Sigmoid colon (tissue), 7 donors: Measurements from ENCODE around the gene ZNF280B. TPM values are rescaled to one million over a fixed set of nuclear protein-coding genes. Genes with fewer than 3 reads are reported as not detected.
"Not testable (repeated sequence)": the region's sequence is repeated elsewhere in the genome, so short reads cannot be mapped to it uniquely, and the experiment has no call there.

Experiments
- DNase-seq: peaks from one replicate; pipeline ENCODE4 v3.0.0-alpha.2; 2019
- H3K27ac ChIP-seq, 4 donors: fragments of 200-600 bp; sonication (generic); one replicate each; pipeline ENCODE4 v1.5.1; 2016 to 2019; ENCODE audit warnings: mild to moderate bottlenecking in 1 of 4
- H3K27me3 ChIP-seq, 3 donors: fragments of 200-600 bp; sonication (generic); one replicate each; pipeline ENCODE4 v1.5.1; 2019; ENCODE audit warnings: mild to moderate bottlenecking in 1 of 3
- H3K36me3 ChIP-seq, 4 donors: fragments of 200-600 bp; sonication (generic); one replicate each; pipeline ENCODE4 v1.5.1; 2016 to 2019
- H3K4me1 ChIP-seq, 4 donors: fragments of 200-600 bp; sonication (generic); one replicate each; pipeline ENCODE4 v1.5.1; 2017 to 2019
- H3K4me3 ChIP-seq, 4 donors: fragments of 200-600 bp; sonication (generic); one replicate each; pipeline ENCODE4 v1.5.1; 2017 to 2019; ENCODE audit warnings: mild to moderate bottlenecking in 2 of 4, moderate library complexity in 1 of 4
- H3K9me3 ChIP-seq, 4 donors: fragments of 200-600 bp in 3 of 4; sonication (generic) in 3 of 4; one replicate each; pipeline versions ENCODE4 v1.5.1 to v1.6.1; 2013 to 2019
- EP300 ChIP-seq, 4 donors: sonication (generic); formaldehyde crosslinking; IDR thresholded peaks; one replicate each; pipeline ENCODE4 v1.6.1; 2017; ENCODE audit warnings: antibody characterized with exemption in 4 of 4
- POLR2A ChIP-seq, 2 donors: fragments of 450-650 bp; IDR thresholded peaks; one replicate each; pipeline ENCODE4 v1.6.1; 2016; ENCODE audit warnings: antibody characterized with exemption in 2 of 2, mild to moderate bottlenecking in 2 of 2, moderate library complexity in 2 of 2
- POLR2AphosphoS5 ChIP-seq, 4 donors: sonication (generic); formaldehyde crosslinking; IDR thresholded peaks; one replicate each; pipeline ENCODE4 v1.6.1; 2017; ENCODE audit warnings: antibody characterized with exemption in 4 of 4
- WGBS, 2 donors: extraction: QIAGEN DNeasy Blood & Tissue Kit; methylation state at CpG; one replicate each; pipeline ENCODE4 v1.1.7; 2013; 5-methylcytosine and 5-hydroxymethylcytosine counted together
- intact Hi-C: fragments of 100-400 bp; cut with DNase I; formaldehyde crosslinking; loops from one replicate; pipeline ENCODE4 v1.15.1; 2023
- polyA plus RNA-seq, 3 donors: library from polyadenylated mRNA; stranded (reverse); fragments of 200-250 nt; gene quantifications; one replicate each; pipeline ENCODE4 v1.2.3, GENCODE V29; 2013
- total RNA-seq, 4 donors: library from RNA; depleted of rRNA; stranded (reverse); fragments of >200 nt; gene quantifications; one replicate each; pipeline ENCODE4 v1.1.0, GENCODE V29; 2016
- TF ChIP-seq, protein P1 (sequence below), 4 experiments: fragments of 450-650 bp in 3 of 4; fragments of 200-600 bp in 1 of 4; IDR thresholded peaks; one replicate each; pipeline ENCODE4 v1.5.1; 2016 to 2019; ENCODE audit warnings: antibody characterized with exemption in 4 of 4, mild to moderate bottlenecking in 3 of 4, moderate library complexity in 2 of 4
- donor health status: healthy with polysubstance abuse.
- donor health status: Bipolar disorder and iron deficiency.
- donor health status: healthy.

ZNF280B gene
- total and polyA plus RNA-seq, 7 donors: under 0.01 to 1.1 (median 0.41) TPM

GRCh38 chr22:22484023-22484422 is 24.5 kb downstream of the ZNF280B start:
- no peak overlapping the region for H3K27ac ChIP-seq
- no peaks in the 10 kb centered on the region for H3K27me3 ChIP-seq
- no peaks in the 10 kb centered on the region for H3K9me3 ChIP-seq
- no peak for TF ChIP-seq POLR2AphosphoS5 (IDR thresholded peaks at IDR 0.05)
- WGBS, 2 donors: 93 to 95% methylated on average over 11 of the region's 11 CpGs
- no peaks in the 10 kb centered on the region for H3K4me1 ChIP-seq
- H3K4me3 ChIP-seq: no peak overlapping the region
- no peak for DNase-seq
- intact Hi-C loops: no loop called here
- no peaks in the 10 kb centered on the region for H3K36me3 ChIP-seq

DNA sequence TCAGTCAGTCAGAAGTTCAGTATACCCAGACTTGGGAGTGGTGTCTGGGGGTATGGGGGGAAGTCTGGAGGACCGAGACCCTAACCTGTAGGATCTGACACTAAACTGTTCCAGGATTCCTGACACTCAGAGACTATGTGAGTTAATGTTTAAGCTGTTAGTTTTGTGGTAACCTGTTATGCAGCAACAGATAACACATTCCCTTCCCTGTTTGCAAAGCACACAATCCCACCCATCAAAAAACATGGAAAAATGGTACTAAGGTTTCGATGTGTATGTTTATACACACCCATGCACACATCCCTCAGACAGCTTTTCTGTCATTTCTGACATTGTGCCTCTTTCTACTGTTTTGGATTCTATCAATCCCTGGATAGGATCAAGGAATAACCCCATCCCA is 27.6 kb downstream of the ZNF280B start:
- Histone ChIP-seq H3K9me3 (no peaks in the 10 kb centered on the region), H3K36me3 (no peaks in the 10 kb centered on the region), H3K27me3 (no peaks in the 10 kb centered on the region), H3K27ac (no peak overlapping the region), H3K4me1 (no peaks in the 10 kb centered on the region), H3K4me3 (no peak overlapping the region)
- DNase-seq: no peak
- intact Hi-C loops: no loop called here
- 20 to 79% methylated on average over 2 of the region's 2 CpGs for WGBS, 2 donors
- TF ChIP-seq POLR2A (IDR thresholded peaks at IDR 0.05): no peak
- TF ChIP-seq, protein P1, sequence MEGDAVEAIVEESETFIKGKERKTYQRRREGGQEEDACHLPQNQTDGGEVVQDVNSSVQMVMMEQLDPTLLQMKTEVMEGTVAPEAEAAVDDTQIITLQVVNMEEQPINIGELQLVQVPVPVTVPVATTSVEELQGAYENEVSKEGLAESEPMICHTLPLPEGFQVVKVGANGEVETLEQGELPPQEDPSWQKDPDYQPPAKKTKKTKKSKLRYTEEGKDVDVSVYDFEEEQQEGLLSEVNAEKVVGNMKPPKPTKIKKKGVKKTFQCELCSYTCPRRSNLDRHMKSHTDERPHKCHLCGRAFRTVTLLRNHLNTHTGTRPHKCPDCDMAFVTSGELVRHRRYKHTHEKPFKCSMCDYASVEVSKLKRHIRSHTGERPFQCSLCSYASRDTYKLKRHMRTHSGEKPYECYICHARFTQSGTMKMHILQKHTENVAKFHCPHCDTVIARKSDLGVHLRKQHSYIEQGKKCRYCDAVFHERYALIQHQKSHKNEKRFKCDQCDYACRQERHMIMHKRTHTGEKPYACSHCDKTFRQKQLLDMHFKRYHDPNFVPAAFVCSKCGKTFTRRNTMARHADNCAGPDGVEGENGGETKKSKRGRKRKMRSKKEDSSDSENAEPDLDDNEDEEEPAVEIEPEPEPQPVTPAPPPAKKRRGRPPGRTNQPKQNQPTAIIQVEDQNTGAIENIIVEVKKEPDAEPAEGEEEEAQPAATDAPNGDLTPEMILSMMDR (IDR thresholded peaks at IDR 0.05): no peak
- no peak for TF ChIP-seq EP300 (IDR thresholded peaks at IDR 0.05)
- no peak for TF ChIP-seq POLR2AphosphoS5 (IDR thresholded peaks at IDR 0.05)

DNA sequence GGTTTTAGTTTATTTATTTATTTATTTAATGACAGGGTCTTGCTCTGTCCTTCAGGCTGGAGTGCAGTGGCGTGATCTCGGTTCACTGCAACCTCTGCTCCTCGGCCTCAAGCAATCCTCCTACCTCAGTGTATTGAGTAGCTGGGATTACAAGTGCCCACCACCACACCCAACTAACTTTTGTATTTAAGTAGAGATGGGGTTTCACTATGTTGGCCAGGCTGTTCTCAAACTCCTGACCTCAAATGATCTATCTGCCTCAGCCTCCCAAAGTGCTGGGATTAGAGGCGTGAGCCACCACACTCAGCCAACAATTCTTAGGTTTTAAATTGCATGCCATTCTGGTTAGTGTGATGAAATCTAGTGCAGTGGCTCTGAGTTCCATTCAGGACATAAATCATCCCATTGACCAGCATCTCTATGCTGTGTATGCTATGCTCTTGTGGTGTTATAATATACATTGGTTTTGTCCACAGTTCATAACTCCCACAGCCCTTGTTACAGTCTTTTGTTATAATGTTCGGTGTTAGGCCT is 28.5 kb downstream of the ZNF280B start:
- whole genome bisulfite sequencing, 2 donors: 95 to 98% methylated on average over 5 of the region's 5 CpGs
- intact Hi-C loops: no loop called here
- DNase-seq: no peak

DNA sequence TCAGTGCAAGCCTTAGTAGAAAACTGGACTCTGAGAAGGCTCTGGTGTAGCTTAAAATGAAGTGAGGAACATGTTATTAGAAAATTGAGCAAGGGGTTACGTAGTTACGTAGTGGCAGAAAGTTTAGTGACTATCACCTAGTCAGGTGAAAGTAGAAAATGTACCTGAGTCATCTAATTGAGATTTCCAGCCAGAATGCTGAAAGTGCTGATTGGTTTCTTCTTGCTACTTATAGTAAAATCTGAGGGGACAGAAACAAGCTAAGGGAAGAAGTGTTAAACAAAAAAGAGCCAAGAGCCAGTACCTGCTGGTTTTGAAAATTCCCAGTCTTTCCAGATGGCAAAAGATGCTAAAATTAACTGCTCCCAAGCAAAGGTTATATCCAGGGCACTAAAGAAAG is 29.4 kb downstream of the ZNF280B start:
- intact Hi-C loops: no loop called here
- no peaks in the 10 kb centered on the region for H3K36me3 ChIP-seq
- H3K4me1 ChIP-seq: no peaks in the 10 kb centered on the region
- no peak overlapping the region for H3K4me3 ChIP-seq
- H3K9me3 ChIP-seq: no peaks in the 10 kb centered on the region
- no peaks in the 10 kb centered on the region for H3K27me3 ChIP-seq
- no peak overlapping the region for H3K27ac ChIP-seq
- WGBS, 2 donors: 97 to 99% methylated on average over 2 of the region's 2 CpGs
- TF ChIP-seq POLR2A (IDR thresholded peaks at IDR 0.05): no peak
- TF ChIP-seq POLR2AphosphoS5 (IDR thresholded peaks at IDR 0.05): no peak
- no peak for DNase-seq

More for the DNA sequence above, 28.5 kb downstream of the ZNF280B start:
- no peak overlapping the region for H3K4me3 ChIP-seq
- H3K9me3 ChIP-seq: no peaks in the 10 kb centered on the region
- no peak overlapping the region for H3K27ac ChIP-seq
- no peaks in the 10 kb centered on the region for H3K27me3 ChIP-seq
- H3K36me3 ChIP-seq: no peaks in the 10 kb centered on the region
- TF ChIP-seq, protein P1 (IDR thresholded peaks at IDR 0.05): no peak
- TF ChIP-seq POLR2AphosphoS5 (IDR thresholded peaks at IDR 0.05) (no peak), POLR2A (IDR thresholded peaks at IDR 0.05) (no peak), EP300 (IDR thresholded peaks at IDR 0.05) (no peak)
- no peaks in the 10 kb centered on the region for H3K4me1 ChIP-seq

GRCh38 chr22:22478470-22478869 is 30.1 kb downstream of the ZNF280B start:
- no peaks in the 10 kb centered on the region for H3K9me3 ChIP-seq
- no peak for DNase-seq
- H3K4me1 ChIP-seq: no peaks in the 10 kb centered on the region
- intact Hi-C loops: no loop called here
- no peak overlapping the region for H3K4me3 ChIP-seq
- H3K36me3 ChIP-seq: no peaks in the 10 kb centered on the region
- TF ChIP-seq POLR2AphosphoS5 (IDR thresholded peaks at IDR 0.05) (no peak), EP300 (IDR thresholded peaks at IDR 0.05) (no peak)
- no peaks in the 10 kb centered on the region for H3K27me3 ChIP-seq
- no peak overlapping the region for H3K27ac ChIP-seq

- intact Hi-C loops: no loop called here
Observed at GRCh38 chr22:22474733-22475132, 33.8 kb downstream of the ZNF280B start.

GRCh38 chr22:22471104-22471503 is 37.4 kb downstream of the ZNF280B start:
- DNase-seq, H3K27ac ChIP-seq, H3K4me1 ChIP-seq, H3K27me3 ChIP-seq, H3K4me3 ChIP-seq, H3K36me3 ChIP-seq, intact Hi-C loops: not testable (repeated sequence)
- peaks cover 0 to 11% (median 6%) of the 10 kb centered on the region in 4 donors for H3K9me3 ChIP-seq
- 90 to 93% methylated on average over 5 of the region's 5 CpGs for WGBS, 2 donors

More at GRCh38 chr22:22474733-22475132, 33.8 kb downstream of the ZNF280B start:
- 69 to 78% methylated on average over 2 of the region's 2 CpGs for WGBS, 2 donors
- no peaks in the 10 kb centered on the region for H3K4me1 ChIP-seq
- H3K36me3 ChIP-seq: no peaks in the 10 kb centered on the region
- peaks cover 0 to 5% (median 0%) of the 10 kb centered on the region in 4 donors for H3K9me3 ChIP-seq
- TF ChIP-seq, protein P1 (IDR thresholded peaks at IDR 0.05): no peak
- TF ChIP-seq POLR2AphosphoS5 (IDR thresholded peaks at IDR 0.05) (no peak), POLR2A (IDR thresholded peaks at IDR 0.05) (no peak), EP300 (IDR thresholded peaks at IDR 0.05) (no peak)
- H3K27me3 ChIP-seq: no peaks in the 10 kb centered on the region
- H3K4me3 ChIP-seq: no peak overlapping the region
- DNase-seq: no peak
- H3K27ac ChIP-seq: no peak overlapping the region
